H9 (cell line): ENCODE measurements around the gene CEACAM16. TPM values are rescaled to one million over a fixed set of nuclear protein-coding genes. Genes with fewer than 3 reads are reported as not detected.

Experiments used
- DNase-seq: peaks from one replicate; pipeline ENCODE4 v3.0.0-alpha.2; 2017
- H2AFZ ChIP-seq: one replicate; pipeline ENCODE4 v1.6.1; 2013; ENCODE audit warnings: mild to moderate bottlenecking, low read length, control low read depth, moderate library complexity
- H2AK5ac ChIP-seq: 2 replicates; pipeline ENCODE4 v1.6.1; 2013; ENCODE audit warnings: low read length, control low read depth, mixed read lengths; ENCODE audit not compliant: insufficient read length
- H2BK120ac ChIP-seq: one replicate; pipeline ENCODE4 v1.6.1; 2013; ENCODE audit warnings: low read depth, mild to moderate bottlenecking, low read length, control low read depth, inconsistent platforms; ENCODE audit not compliant: poor library complexity, severe bottlenecking
- H2BK12ac ChIP-seq: 2 replicates; pipeline ENCODE4 v1.6.1; 2013; ENCODE audit warnings: low read length, control low read depth, mixed read lengths, low read depth; ENCODE audit not compliant: insufficient read length
- H2BK15ac ChIP-seq: 2 replicates; pipeline ENCODE4 v1.6.1; 2013; ENCODE audit warnings: low read depth, low read length, control low read depth
- H2BK20ac ChIP-seq: one replicate; pipeline ENCODE4 v1.6.1; 2013; ENCODE audit warnings: low read depth, mild to moderate bottlenecking, low read length, control low read depth, inconsistent platforms; ENCODE audit not compliant: poor library complexity, severe bottlenecking
- H2BK5ac ChIP-seq: 2 replicates; pipeline ENCODE4 v1.6.1; 2013; ENCODE audit warnings: low read length, control low read depth, mixed read lengths; ENCODE audit not compliant: insufficient read length
- H3K14ac ChIP-seq: 2 replicates; pipeline ENCODE4 v1.6.1; 2013; ENCODE audit warnings: low read length, control low read depth; ENCODE audit not compliant: insufficient read depth
- H3K18ac ChIP-seq: 2 replicates; pipeline ENCODE4 v1.6.1; 2013; ENCODE audit warnings: low read depth, mild to moderate bottlenecking, mixed read lengths, low read length, control low read depth; ENCODE audit not compliant: insufficient read length
- H3K23ac ChIP-seq: 2 replicates; pipeline ENCODE4 v1.6.1; 2013; ENCODE audit warnings: low read length, control low read depth, mixed read lengths, low read depth; ENCODE audit not compliant: insufficient read length
- H3K23me2 ChIP-seq: 2 replicates; pipeline ENCODE4 v1.6.1; 2013; ENCODE audit warnings: low read depth, mild to moderate bottlenecking, mixed read lengths, low read length, control low read depth; ENCODE audit not compliant: insufficient read length, poor library complexity, severe bottlenecking
- H3K27ac ChIP-seq: 2 replicates; pipeline ENCODE4 v1.5.1; 2013; ENCODE audit warnings: low read length, control low read depth, mixed read lengths, low read depth; ENCODE audit not compliant: insufficient read length
- H3K27me3 ChIP-seq: 2 replicates; pipeline ENCODE4 v1.6.1; 2013; ENCODE audit warnings: low read length, control low read depth, inconsistent platforms; ENCODE audit not compliant: insufficient read depth
- H3K4ac ChIP-seq: 2 replicates; pipeline ENCODE4 v1.6.1; 2013; ENCODE audit warnings: low read depth, mild to moderate bottlenecking, control low read depth, inconsistent platforms, low read length, moderate library complexity
- H3K4me1 ChIP-seq: 2 replicates; pipeline ENCODE4 v1.6.1; 2013; ENCODE audit warnings: low read length, control low read depth, inconsistent platforms; ENCODE audit not compliant: insufficient read depth
- H3K4me2 ChIP-seq: 2 replicates; pipeline ENCODE4 v1.6.1; 2013; ENCODE audit warnings: low read length, control low read depth, mixed read lengths; ENCODE audit not compliant: insufficient read length, insufficient read depth
- H3K56ac ChIP-seq: 2 replicates; pipeline ENCODE4 v1.6.1; 2013; ENCODE audit warnings: low read depth, mild to moderate bottlenecking, mixed read lengths, low read length, control low read depth; ENCODE audit not compliant: insufficient read length
- H3K79me1 ChIP-seq: 2 replicates; pipeline ENCODE4 v1.6.1; 2013; ENCODE audit warnings: low read depth, mild to moderate bottlenecking, moderate library complexity, low read length, control low read depth, inconsistent platforms; ENCODE audit not compliant: insufficient read depth, poor library complexity, severe bottlenecking
- H3K79me2 ChIP-seq: 2 replicates; pipeline ENCODE4 v1.6.1; 2013; ENCODE audit warnings: low read length, control low read depth, inconsistent platforms; ENCODE audit not compliant: insufficient read depth
- H3K9ac ChIP-seq: 2 replicates; pipeline ENCODE4 v1.6.1; 2013; ENCODE audit warnings: low read length, control low read depth, mixed read lengths; ENCODE audit not compliant: insufficient read length; ENCODE audit errors: extremely low read depth
- H3K9me3 ChIP-seq: one replicate; pipeline ENCODE4 v1.6.1; 2013; ENCODE audit warnings: low read depth, low read length, inconsistent platforms; ENCODE audit not compliant: control insufficient read depth
- H3T11ph ChIP-seq: one replicate; pipeline ENCODE4 v1.6.1; 2013; ENCODE audit warnings: mild to moderate bottlenecking, low read length, control low read depth, inconsistent platforms
- H4K20me1 ChIP-seq: one replicate; pipeline ENCODE4 v1.6.1; 2013; ENCODE audit not compliant: control insufficient read depth, insufficient read length, insufficient read depth
- H4K5ac ChIP-seq: 2 replicates; pipeline ENCODE4 v1.6.1; 2013; ENCODE audit warnings: low read depth, mild to moderate bottlenecking, mixed read lengths, low read length, control low read depth; ENCODE audit not compliant: insufficient read length
- H4K8ac ChIP-seq: replicated peaks from 2 replicates; pipeline ENCODE4 v1.6.1; 2013; ENCODE audit warnings: low read length, control low read depth, mixed read lengths, low read depth; ENCODE audit not compliant: insufficient read length
- H4K91ac ChIP-seq: 2 replicates; pipeline ENCODE4 v1.6.1; 2013; ENCODE audit warnings: low read depth, mild to moderate bottlenecking, moderate library complexity, mixed read lengths, low read length, control low read depth; ENCODE audit not compliant: insufficient read length
- H3K27ac Mint-ChIP-seq, 3 experiments: 2 replicates in 2 of 3; 3 replicates in 1 of 3; pipeline ENCODE4 v1.8.0; 2020 to 2021; ENCODE audit warnings: mixed read lengths in 3 of 3, mild to moderate bottlenecking in 1 of 3, moderate library complexity in 1 of 3
- H3K27me3 Mint-ChIP-seq: 2 replicates; pipeline ENCODE4 v1.8.0; 2021; ENCODE audit warnings: low read depth, mild to moderate bottlenecking, moderate library complexity, mixed read lengths
- H3K36me3 Mint-ChIP-seq, 3 experiments: 2 replicates in 2 of 3; 3 replicates in 1 of 3; pipeline ENCODE4 v1.8.0; 2020 to 2021; ENCODE audit warnings: low read depth in 3 of 3, mixed read lengths in 3 of 3; ENCODE audit not compliant: insufficient read depth in 1 of 3
- H3K4me1 Mint-ChIP-seq, 2 experiments: 2 replicates each; pipeline ENCODE4 v1.8.0; 2020; ENCODE audit warnings: mixed read lengths in 2 of 2
- H3K4me3 Mint-ChIP-seq, 2 experiments: 2 replicates in 1 of 2; 3 replicates in 1 of 2; pipeline ENCODE4 v1.8.0; 2020 to 2021; ENCODE audit warnings: mild to moderate bottlenecking in 2 of 2, mixed read lengths in 2 of 2, moderate library complexity in 1 of 2
- H3K9me3 Mint-ChIP-seq, 2 experiments: 2 replicates in 1 of 2; 3 replicates in 1 of 2; pipeline ENCODE4 v1.8.0; 2020; ENCODE audit warnings: mild to moderate bottlenecking in 2 of 2, mixed read lengths in 2 of 2, moderate library complexity in 1 of 2
- CTCF ChIP-seq: fragments of 200-600 bp; sonication (generic); conservative IDR thresholded peaks from 3 replicates; pipeline ENCODE4 v1.8.0; 2021; ENCODE audit warnings: antibody characterized with exemption, mild to moderate bottlenecking
- WGBS: extraction: QIAGEN DNeasy Blood & Tissue Kit; methylation state at CpG from one replicate; pipeline ENCODE4 v1.1.7; 2013; ENCODE audit warnings: missing lambda C conversion rate, low lambda C conversion rate, mixed read lengths; ENCODE audit not compliant: insufficient read length; ENCODE audit errors: extremely low coverage; 5-methylcytosine and 5-hydroxymethylcytosine counted together
- total RNA-seq: library from RNA; stranded (reverse); gene quantifications from 2 replicates; pipeline ENCODE4 v1.2.1, GENCODE V29; 2021

CEACAM16 gene
- total RNA-seq, 1 experiment from 2014 or later, result not detected

GRCh38 chr19:44685877-44686276 is 13.1 kb upstream of the CEACAM16 start:
- no peak overlapping the region for H3K4me3 Mint-ChIP-seq
- H3K56ac ChIP-seq, result no peak overlapping the region
- no peaks in the 10 kb centered on the region for H3K36me3 Mint-ChIP-seq
- H2BK5ac ChIP-seq, result no peak overlapping the region
- WGBS, result no CpG with 5 or more reads among the region's 4 CpGs
- no peaks in the 10 kb centered on the region for H3K9me3 Mint-ChIP-seq
- no peak overlapping the region for H2BK15ac ChIP-seq
- H3K23ac ChIP-seq, result no peak overlapping the region
- H2BK120ac ChIP-seq, result no peak overlapping the region
- no peak overlapping the region for H2BK12ac ChIP-seq
- H3K23me2 ChIP-seq, result no peaks in the 10 kb centered on the region
- no peaks in the 10 kb centered on the region for H3K9me3 ChIP-seq
- H4K5ac ChIP-seq, result no peak overlapping the region
- no peak overlapping the region for H3K27ac ChIP-seq
- DNase-seq, result no peak
- H4K91ac ChIP-seq, result no peak overlapping the region
- no peak overlapping the region for H3K4ac ChIP-seq
- H3K18ac ChIP-seq, result no peak overlapping the region
- H3K27me3 ChIP-seq, result no peaks in the 10 kb centered on the region
- H3K9ac ChIP-seq, result no peak overlapping the region
- peaks cover 15 to 18% of the 10 kb centered on the region in 2 experiments for H3K4me1 Mint-ChIP-seq
- H3K27ac Mint-ChIP-seq, result no peak overlapping the region
- H3K4me2 ChIP-seq, result no peak overlapping the region
- no peaks in the 10 kb centered on the region for H3K79me2 ChIP-seq
- no peak overlapping the region for H3T11ph ChIP-seq
- H3K27me3 Mint-ChIP-seq, result peaks cover 11% of the 10 kb centered on the region
- H4K20me1 ChIP-seq, result no peaks in the 10 kb centered on the region
- H2AFZ ChIP-seq, result no peak overlapping the region
- H3K14ac ChIP-seq, result no peak overlapping the region
- H2AK5ac ChIP-seq, result no peak overlapping the region
- peaks cover 2% of the 10 kb centered on the region; the same call in 1 of the 2 replicates for H3K4me1 ChIP-seq
- no peak overlapping the region for H4K8ac ChIP-seq
- no peaks in the 10 kb centered on the region for H3K79me1 ChIP-seq
- no peak for TF ChIP-seq CTCF
- no peak overlapping the region for H2BK20ac ChIP-seq
